ENCODE data around the gene TRAM2. TPM values are rescaled to one million over a fixed set of nuclear protein-coding genes. Genes with fewer than 3 reads are reported as not detected.

The TRAM2 gene
- total and polyA plus RNA-seq, 2 of the 13 experiments (the other 11 are each of a cell fraction or from before 2014, with no cell fraction given) = 49.1 to 72.5 TPM

DNA sequence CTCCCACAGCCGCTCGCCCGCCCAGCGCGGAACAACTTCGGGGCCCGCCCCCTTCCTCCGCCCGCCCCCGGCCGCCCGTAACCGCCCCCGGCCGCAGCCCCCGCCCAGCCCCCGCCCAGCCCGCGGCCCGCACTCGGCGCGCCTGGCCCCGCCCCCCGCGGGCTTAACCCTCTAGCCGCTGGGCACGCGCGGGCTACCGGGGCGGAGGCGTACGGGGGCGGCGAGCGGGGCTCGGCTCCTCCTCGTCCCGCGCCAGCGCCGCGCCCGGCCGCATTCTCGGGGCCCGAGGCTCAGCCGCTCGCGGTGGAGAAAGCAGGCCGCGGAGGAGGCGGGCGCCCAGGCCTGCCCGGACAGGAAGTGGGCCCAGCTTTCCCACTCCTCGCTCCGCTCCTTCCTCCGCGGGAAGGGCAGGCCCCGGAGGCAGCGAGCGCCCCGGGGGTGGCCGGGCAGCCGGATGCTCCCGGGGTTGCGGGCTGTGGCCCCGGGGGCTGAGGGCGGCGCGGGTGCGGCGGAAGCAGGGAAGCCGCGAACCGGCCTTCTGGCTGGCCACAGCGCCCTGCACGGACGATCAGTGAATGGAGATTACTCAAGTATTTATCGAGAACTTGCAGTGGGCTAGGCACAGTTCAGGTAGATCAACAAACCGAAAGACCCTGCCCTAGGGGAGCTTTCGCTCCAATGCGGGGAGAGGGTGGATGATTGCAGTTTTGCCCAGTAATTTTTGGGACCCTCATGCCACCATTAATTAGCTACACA, at the start of gene TRAM2 (continued):
- TF ChIP-seq, protein P1, sequence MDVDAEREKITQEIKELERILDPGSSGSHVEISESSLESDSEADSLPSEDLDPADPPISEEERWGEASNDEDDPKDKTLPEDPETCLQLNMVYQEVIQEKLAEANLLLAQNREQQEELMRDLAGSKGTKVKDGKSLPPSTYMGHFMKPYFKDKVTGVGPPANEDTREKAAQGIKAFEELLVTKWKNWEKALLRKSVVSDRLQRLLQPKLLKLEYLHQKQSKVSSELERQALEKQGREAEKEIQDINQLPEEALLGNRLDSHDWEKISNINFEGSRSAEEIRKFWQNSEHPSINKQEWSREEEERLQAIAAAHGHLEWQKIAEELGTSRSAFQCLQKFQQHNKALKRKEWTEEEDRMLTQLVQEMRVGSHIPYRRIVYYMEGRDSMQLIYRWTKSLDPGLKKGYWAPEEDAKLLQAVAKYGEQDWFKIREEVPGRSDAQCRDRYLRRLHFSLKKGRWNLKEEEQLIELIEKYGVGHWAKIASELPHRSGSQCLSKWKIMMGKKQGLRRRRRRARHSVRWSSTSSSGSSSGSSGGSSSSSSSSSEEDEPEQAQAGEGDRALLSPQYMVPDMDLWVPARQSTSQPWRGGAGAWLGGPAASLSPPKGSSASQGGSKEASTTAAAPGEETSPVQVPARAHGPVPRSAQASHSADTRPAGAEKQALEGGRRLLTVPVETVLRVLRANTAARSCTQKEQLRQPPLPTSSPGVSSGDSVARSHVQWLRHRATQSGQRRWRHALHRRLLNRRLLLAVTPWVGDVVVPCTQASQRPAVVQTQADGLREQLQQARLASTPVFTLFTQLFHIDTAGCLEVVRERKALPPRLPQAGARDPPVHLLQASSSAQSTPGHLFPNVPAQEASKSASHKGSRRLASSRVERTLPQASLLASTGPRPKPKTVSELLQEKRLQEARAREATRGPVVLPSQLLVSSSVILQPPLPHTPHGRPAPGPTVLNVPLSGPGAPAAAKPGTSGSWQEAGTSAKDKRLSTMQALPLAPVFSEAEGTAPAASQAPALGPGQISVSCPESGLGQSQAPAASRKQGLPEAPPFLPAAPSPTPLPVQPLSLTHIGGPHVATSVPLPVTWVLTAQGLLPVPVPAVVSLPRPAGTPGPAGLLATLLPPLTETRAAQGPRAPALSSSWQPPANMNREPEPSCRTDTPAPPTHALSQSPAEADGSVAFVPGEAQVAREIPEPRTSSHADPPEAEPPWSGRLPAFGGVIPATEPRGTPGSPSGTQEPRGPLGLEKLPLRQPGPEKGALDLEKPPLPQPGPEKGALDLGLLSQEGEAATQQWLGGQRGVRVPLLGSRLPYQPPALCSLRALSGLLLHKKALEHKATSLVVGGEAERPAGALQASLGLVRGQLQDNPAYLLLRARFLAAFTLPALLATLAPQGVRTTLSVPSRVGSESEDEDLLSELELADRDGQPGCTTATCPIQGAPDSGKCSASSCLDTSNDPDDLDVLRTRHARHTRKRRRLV (CRISPR knock-in tag; IDR thresholded peaks at IDR 0.05) = no peak
- TF ChIP-seq HNRNPH1 (optimal IDR thresholded peaks at IDR 0.05; ENCODE audit: low read depth, low read length) (no peak), XBP1 (CRISPR knock-in tag; IDR thresholded peaks at IDR 0.05) (peak; percentile 31; the same call in 1 of the 2 replicates), ZMAT3 (CRISPR knock-in tag; conservative IDR thresholded peaks at IDR 0.05) (peak; percentile 47; the same call in 1 of the 2 replicates), SMAD3 (CRISPR knock-in tag; IDR thresholded peaks at IDR 0.05) (peak; percentile 35; the same call in 1 of the 2 replicates), ZNF547 (CRISPR knock-in tag; IDR thresholded peaks at IDR 0.05) (peak; percentile 72; the same call in 1 of the 2 replicates), GATAD1 (CRISPR knock-in tag; IDR thresholded peaks at IDR 0.05) (no peak), KMT2B (CRISPR knock-in tag; IDR thresholded peaks at IDR 0.05) (peak; percentile 31; the same call in 1 of the 2 replicates), NKX3-1 (CRISPR knock-in tag; IDR thresholded peaks at IDR 0.05) (peak; percentile 77; the same call in 1 of the 2 replicates), CREM (IDR thresholded peaks at IDR 0.05) (no peak), CREM (CRISPR knock-in tag; IDR thresholded peaks at IDR 0.05) (no peak), MEIS1 (CRISPR knock-in tag; IDR thresholded peaks at IDR 0.05; ENCODE audit: borderline replicate concordance) (no peak), SAP130 (CRISPR knock-in tag; IDR thresholded peaks at IDR 0.05; ENCODE audit: low read depth) (peak; percentile 73), ZNF143 (CRISPR knock-in tag; IDR thresholded peaks at IDR 0.05) (no peak; the same call in 1 of the 2 replicates), U2AF2 (IDR thresholded peaks at IDR 0.05; ENCODE audit: low read depth, low read length) (no peak), ZNF629 (CRISPR knock-in tag; conservative IDR thresholded peaks at IDR 0.05) (peak; percentile 48), TMF1 (CRISPR knock-in tag; IDR thresholded peaks at IDR 0.05; ENCODE audit: low read depth) (peak; percentile 92), BHLHE40 (IDR thresholded peaks at IDR 0.05; ENCODE audit: low read length) (no peak), GATAD2A (CRISPR knock-in tag; IDR thresholded peaks at IDR 0.05) (no peak), NFYB (CRISPR knock-in tag; IDR thresholded peaks at IDR 0.05) (no peak)
- TF ChIP-seq, protein P2, sequence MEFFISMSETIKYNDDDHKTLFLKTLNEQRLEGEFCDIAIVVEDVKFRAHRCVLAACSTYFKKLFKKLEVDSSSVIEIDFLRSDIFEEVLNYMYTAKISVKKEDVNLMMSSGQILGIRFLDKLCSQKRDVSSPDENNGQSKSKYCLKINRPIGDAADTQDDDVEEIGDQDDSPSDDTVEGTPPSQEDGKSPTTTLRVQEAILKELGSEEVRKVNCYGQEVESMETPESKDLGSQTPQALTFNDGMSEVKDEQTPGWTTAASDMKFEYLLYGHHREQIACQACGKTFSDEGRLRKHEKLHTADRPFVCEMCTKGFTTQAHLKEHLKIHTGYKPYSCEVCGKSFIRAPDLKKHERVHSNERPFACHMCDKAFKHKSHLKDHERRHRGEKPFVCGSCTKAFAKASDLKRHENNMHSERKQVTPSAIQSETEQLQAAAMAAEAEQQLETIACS (CRISPR knock-in tag; IDR thresholded peaks at IDR 0.05) = peak; percentile 75
- TF ChIP-seq, protein P3, sequence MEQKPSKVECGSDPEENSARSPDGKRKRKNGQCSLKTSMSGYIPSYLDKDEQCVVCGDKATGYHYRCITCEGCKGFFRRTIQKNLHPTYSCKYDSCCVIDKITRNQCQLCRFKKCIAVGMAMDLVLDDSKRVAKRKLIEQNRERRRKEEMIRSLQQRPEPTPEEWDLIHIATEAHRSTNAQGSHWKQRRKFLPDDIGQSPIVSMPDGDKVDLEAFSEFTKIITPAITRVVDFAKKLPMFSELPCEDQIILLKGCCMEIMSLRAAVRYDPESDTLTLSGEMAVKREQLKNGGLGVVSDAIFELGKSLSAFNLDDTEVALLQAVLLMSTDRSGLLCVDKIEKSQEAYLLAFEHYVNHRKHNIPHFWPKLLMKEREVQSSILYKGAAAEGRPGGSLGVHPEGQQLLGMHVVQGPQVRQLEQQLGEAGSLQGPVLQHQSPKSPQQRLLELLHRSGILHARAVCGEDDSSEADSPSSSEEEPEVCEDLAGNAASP (CRISPR knock-in tag; IDR thresholded peaks at IDR 0.05; ENCODE audit: borderline replicate concordance) = no peak; the same call in 1 of the 2 replicates
- TF ChIP-seq, protein P4, sequence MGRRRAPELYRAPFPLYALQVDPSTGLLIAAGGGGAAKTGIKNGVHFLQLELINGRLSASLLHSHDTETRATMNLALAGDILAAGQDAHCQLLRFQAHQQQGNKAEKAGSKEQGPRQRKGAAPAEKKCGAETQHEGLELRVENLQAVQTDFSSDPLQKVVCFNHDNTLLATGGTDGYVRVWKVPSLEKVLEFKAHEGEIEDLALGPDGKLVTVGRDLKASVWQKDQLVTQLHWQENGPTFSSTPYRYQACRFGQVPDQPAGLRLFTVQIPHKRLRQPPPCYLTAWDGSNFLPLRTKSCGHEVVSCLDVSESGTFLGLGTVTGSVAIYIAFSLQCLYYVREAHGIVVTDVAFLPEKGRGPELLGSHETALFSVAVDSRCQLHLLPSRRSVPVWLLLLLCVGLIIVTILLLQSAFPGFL (CRISPR knock-in tag; IDR thresholded peaks at IDR 0.05) = 0 out of 2 replicates have a peak, but pooled peaks have one; percentile 74

Measured in HepG2 (cell line).